PC-3 (cell line): Measurements from ENCODE around the gene HELQ. TPM values are rescaled to one million over a fixed set of nuclear protein-coding genes. Genes with fewer than 3 reads are reported as not detected.
"Not testable (repeated sequence)": the region's sequence is repeated elsewhere in the genome, so short reads cannot be mapped to it uniquely, and the experiment has no call there.

Experiments used
- ATAC-seq: fragments of 200-7000 bp; cut with Tn5 transposase; 2 replicates; pipeline ENCODE4 v1.9.1; 2020; ENCODE audit warnings: mild to moderate bottlenecking, moderate library complexity
- BruUV-seq: library from RNA; stranded (reverse); fragments of 400-500 nt; replicated peaks from 2 replicates; lab custom pipeline; 2021; lab: Mats Ljungman, UMichigan
- CTCF ChIA-PET: fragments of 300-600 bp; sonication (Branson Sonifier 250); formaldehyde crosslinking; loops from one replicate; lab custom pipeline; 2022; ENCODE audit warnings: antibody characterized with exemption; lab: Charles Lee
- POLR2A ChIA-PET: fragments of 300-600 bp; sonication (Branson Sonifier 250); formaldehyde crosslinking; loops from one replicate; lab custom pipeline; 2022; ENCODE audit warnings: antibody characterized with exemption; ENCODE audit not compliant: unreplicated experiment; lab: Charles Lee
- DNase-seq: peaks from one replicate; pipeline ENCODE4 v3.0.0-alpha.2; 2015
- H2AFZ ChIP-seq: fragments of 300-600 bp; sonication (generic); 2 replicates; pipeline ENCODE4 v1.6.0; 2016; ENCODE audit warnings: antibody characterized with exemption, low read length
- H3F3A ChIP-seq: fragments of 300-600 bp; sonication (generic); one replicate; pipeline ENCODE4 v1.6.0; 2017; ENCODE audit warnings: antibody characterized with exemption, low read length, control low read depth, mild to moderate bottlenecking; ENCODE audit not compliant: unreplicated experiment
- H3K27ac ChIP-seq: fragments of 300-600 bp; sonication (generic); 2 replicates; pipeline ENCODE4 v1.5.1; 2016; ENCODE audit warnings: mild to moderate bottlenecking, low read length
- H3K27me3 ChIP-seq: fragments of 300-600 bp; sonication (generic); 2 replicates; pipeline ENCODE4 v1.6.1; 2016; ENCODE audit warnings: low read length, mixed read lengths
- H3K36me3 ChIP-seq: fragments of 300-600 bp; sonication (generic); 2 replicates; pipeline ENCODE4 v1.6.1; 2016; ENCODE audit warnings: low read depth, mixed run types, low read length, mixed read lengths
- H3K4me1 ChIP-seq: fragments of 300-600 bp; sonication (generic); 2 replicates; pipeline ENCODE4 v1.5.1; 2016; ENCODE audit warnings: low read length; ENCODE audit not compliant: insufficient read depth
- H3K4me2 ChIP-seq: fragments of 300-600 bp; sonication (generic); 2 replicates; pipeline ENCODE4 v1.6.0; 2016; ENCODE audit warnings: low read length
- H3K4me3 ChIP-seq: fragments of 300-600 bp; sonication (generic); 2 replicates; pipeline ENCODE4 v1.5.1; 2016; ENCODE audit warnings: mild to moderate bottlenecking, low read length, mixed read lengths
- H3K79me2 ChIP-seq: fragments of 300-600 bp; sonication (generic); 2 replicates; pipeline ENCODE4 v1.6.1; 2017; ENCODE audit warnings: low read length, mixed read lengths
- H3K9ac ChIP-seq: fragments of 300-600 bp; sonication (generic); 2 replicates; pipeline ENCODE4 v1.6.0; 2016; ENCODE audit warnings: mild to moderate bottlenecking, low read length
- H3K9me2 ChIP-seq: fragments of 300-600 bp; sonication (generic); replicated peaks from 2 replicates; pipeline ENCODE4 v1.6.1; 2016; ENCODE audit warnings: mixed run types, low read length, mixed read lengths
- H3K9me3 ChIP-seq: fragments of 300-600 bp; sonication (generic); 2 replicates; pipeline ENCODE4 v1.6.1; 2016; ENCODE audit warnings: low read length, mixed read lengths
- H4K20me1 ChIP-seq: fragments of 300-600 bp; sonication (generic); 2 replicates; pipeline ENCODE4 v1.6.1; 2016; ENCODE audit warnings: low read length, mixed read lengths
- EZH2 ChIP-seq: fragments of 300-600 bp; sonication (generic); IDR thresholded peaks from one replicate; pipeline ENCODE4 v1.6.1; 2017; ENCODE audit warnings: antibody characterized with exemption, mild to moderate bottlenecking, low read length; ENCODE audit not compliant: unreplicated experiment
- EZH2phosphoT487 ChIP-seq: fragments of 300-600 bp; sonication (generic); IDR thresholded peaks from 2 replicates; pipeline ENCODE4 v1.6.1; 2018; ENCODE audit warnings: mild to moderate bottlenecking, antibody characterized with exemption, low read length, borderline replicate concordance
- intact Hi-C: fragments of 100-400 bp; cut with micrococcal nuclease; formaldehyde crosslinking; loops from 2 replicates; pipeline ENCODE4 v1.9.0; 2023
- total RNA-seq: library from RNA; depleted of rRNA; stranded (reverse); fragments of >200 nt; gene quantifications from 2 replicates; pipeline ENCODE4 v1.2.3, GENCODE V29; 2014
- TF ChIP-seq, protein P1 (sequence below): fragments of 300-600 bp; sonication (generic); conservative IDR thresholded peaks from 2 replicates; pipeline ENCODE4 v1.5.1; 2017; ENCODE audit warnings: antibody characterized with exemption, low read depth, mild to moderate bottlenecking, low read length

Gene HELQ
- total RNA-seq, 1 experiment from 2014 or later: 7.3 TPM

DNA sequence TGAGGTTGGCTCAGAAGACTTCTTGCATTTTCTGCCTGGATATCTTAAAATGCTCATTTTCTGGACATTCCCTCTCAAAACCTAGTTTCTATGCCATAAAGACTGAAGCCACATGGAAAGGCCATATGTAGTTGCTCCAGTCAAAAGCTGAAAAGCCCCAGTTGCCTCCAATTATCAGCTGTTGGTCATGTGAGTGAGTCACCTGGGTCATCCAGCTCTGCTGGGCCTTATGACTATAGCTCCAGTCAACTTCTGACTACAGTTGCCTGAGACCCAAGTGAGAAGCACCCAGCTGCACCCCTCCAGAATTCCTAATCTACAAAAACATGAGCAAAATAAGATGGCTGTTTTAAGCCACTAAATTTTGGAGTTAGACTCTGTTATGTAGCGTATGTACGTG, 41.9 kb downstream of the HELQ start:
- H4K20me1 ChIP-seq: no peaks in the 10 kb centered on the region
- no peak overlapping the region for H3K4me3 ChIP-seq
- intact Hi-C loops: no loop called here
- H3K27me3 ChIP-seq: no peaks in the 10 kb centered on the region
- no peak overlapping the region for H3K9ac ChIP-seq
- H3K4me2 ChIP-seq: no peak overlapping the region
- CTCF ChIA-PET: no interaction called here
- no peaks in the 10 kb centered on the region for H3K9me3 ChIP-seq
- ATAC-seq: no peak
- no peaks in the 10 kb centered on the region for H3K9me2 ChIP-seq
- POLR2A ChIA-PET: no interaction called here
- no peaks in the 10 kb centered on the region for H3K4me1 ChIP-seq
- H3F3A ChIP-seq: no peaks in the 10 kb centered on the region
- H2AFZ ChIP-seq: no peak overlapping the region
- BruUV-seq: no TSS peak
- no peak for TF ChIP-seq EZH2phosphoT487
- TF ChIP-seq, protein P1, sequence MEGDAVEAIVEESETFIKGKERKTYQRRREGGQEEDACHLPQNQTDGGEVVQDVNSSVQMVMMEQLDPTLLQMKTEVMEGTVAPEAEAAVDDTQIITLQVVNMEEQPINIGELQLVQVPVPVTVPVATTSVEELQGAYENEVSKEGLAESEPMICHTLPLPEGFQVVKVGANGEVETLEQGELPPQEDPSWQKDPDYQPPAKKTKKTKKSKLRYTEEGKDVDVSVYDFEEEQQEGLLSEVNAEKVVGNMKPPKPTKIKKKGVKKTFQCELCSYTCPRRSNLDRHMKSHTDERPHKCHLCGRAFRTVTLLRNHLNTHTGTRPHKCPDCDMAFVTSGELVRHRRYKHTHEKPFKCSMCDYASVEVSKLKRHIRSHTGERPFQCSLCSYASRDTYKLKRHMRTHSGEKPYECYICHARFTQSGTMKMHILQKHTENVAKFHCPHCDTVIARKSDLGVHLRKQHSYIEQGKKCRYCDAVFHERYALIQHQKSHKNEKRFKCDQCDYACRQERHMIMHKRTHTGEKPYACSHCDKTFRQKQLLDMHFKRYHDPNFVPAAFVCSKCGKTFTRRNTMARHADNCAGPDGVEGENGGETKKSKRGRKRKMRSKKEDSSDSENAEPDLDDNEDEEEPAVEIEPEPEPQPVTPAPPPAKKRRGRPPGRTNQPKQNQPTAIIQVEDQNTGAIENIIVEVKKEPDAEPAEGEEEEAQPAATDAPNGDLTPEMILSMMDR: no peak
- TF ChIP-seq EZH2: no peak
- no peak overlapping the region for H3K27ac ChIP-seq
- DNase-seq: no peak
- H3K79me2 ChIP-seq: no peaks in the 10 kb centered on the region
- no peaks in the 10 kb centered on the region for H3K36me3 ChIP-seq

DNA sequence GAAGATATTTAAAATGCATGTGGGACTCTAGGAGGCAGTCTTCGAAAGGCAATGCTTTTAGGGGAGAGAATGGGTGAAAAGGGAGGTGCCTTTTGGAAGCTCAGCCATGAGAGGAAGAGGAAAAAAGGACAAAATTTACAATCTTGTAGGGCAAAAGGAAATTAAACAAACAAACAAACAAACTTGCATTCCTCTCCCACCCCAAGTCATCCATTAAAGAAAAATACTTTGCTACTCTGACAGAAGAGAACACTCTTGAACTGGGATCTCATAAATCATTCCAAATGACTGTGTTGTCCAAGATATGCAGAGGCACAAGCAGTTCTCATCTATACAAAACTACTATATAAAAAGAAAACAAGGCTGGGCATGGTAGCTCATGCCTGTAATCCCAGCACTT, 46.7 kb downstream of the HELQ start:
- Histone ChIP-seq H3K9me2 (no peaks in the 10 kb centered on the region), H3K4me3 (no peak overlapping the region), H3K36me3 (no peaks in the 10 kb centered on the region), H3K4me2 (no peak overlapping the region), H3K27me3 (no peaks in the 10 kb centered on the region), H3K9me3 (no peaks in the 10 kb centered on the region), H3K4me1 (no peaks in the 10 kb centered on the region), H3K27ac (no peak overlapping the region), H3F3A (no peaks in the 10 kb centered on the region), H3K79me2 (no peaks in the 10 kb centered on the region), H2AFZ (no peak overlapping the region), H4K20me1 (no peaks in the 10 kb centered on the region), H3K9ac (no peak overlapping the region)
- no TSS peak for BruUV-seq
- TF ChIP-seq EZH2phosphoT487 (no peak), EZH2 (no peak)
- TF ChIP-seq, protein P1: no peak
- DNase-seq (no peak), ATAC-seq (no peak)
- ChIA-PET POLR2A (interaction anchor here (0.6 kb wide), 1 partner anchor 125 kb away, joined by 3 read pairs; the partner anchor contains the start of gene COQ2), CTCF (no interaction called here)
- intact Hi-C loops: no loop called here

DNA sequence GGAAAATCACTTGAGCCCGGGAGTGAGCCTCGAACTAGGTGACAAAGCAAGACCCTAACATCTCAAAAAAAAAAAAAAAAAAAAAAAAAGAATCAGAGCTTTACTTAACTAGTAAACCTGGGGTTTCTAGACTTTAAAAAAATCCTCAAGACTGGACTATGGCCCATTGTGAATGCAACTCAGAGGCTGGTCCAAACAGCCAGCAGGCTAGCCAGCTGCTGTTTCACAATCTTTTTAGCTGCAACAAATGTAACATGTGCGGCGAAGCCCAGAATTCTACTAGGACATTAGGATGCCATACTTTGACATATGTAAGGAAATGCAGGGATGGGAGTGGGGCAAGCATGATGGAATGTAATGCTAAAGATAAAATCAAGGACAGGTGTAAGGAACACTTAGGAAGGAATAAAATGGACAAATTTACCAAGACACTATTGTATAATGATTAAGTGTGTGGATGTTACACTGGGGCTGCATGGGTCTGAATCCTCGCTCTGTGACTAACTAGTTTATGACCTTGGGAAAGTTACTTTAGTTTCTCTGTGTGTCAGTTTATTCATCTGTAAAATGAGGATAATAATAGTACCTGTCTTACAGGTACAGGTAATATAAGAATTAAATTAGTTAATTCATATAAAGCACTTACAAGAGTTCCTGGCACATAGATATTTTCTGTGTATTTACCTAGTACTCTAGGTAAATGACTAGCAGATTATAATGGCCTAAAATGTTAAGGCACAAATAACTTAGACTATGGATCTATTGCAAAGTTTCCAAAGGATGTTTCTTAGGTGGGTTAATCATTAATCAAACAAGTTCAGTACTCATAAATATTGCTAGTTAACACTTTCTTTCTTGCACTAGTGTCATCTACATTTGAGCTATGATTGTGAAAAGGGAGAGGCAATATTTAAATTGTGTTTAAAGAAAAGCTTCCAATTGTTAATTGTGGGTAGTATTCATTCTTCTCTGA, 49.5 kb downstream of the HELQ start:
- Histone ChIP-seq H4K20me1 (no peaks in the 10 kb centered on the region), H3K4me3 (no peak overlapping the region), H3K9ac (no peak overlapping the region), H2AFZ (no peak overlapping the region), H3K79me2 (no peaks in the 10 kb centered on the region), H3K9me3 (no peaks in the 10 kb centered on the region), H3K27me3 (no peaks in the 10 kb centered on the region), H3K9me2 (no peaks in the 10 kb centered on the region), H3K36me3 (no peaks in the 10 kb centered on the region), H3F3A (no peaks in the 10 kb centered on the region), H3K27ac (no peak overlapping the region), H3K4me1 (no peaks in the 10 kb centered on the region), H3K4me2 (no peak overlapping the region)
- TF ChIP-seq, protein P1: no peak
- TF ChIP-seq EZH2phosphoT487: no peak
- no peak for TF ChIP-seq EZH2
- no peak for ATAC-seq
- ChIA-PET CTCF (no interaction called here), POLR2A (no interaction called here)
- no peak for DNase-seq
- BruUV-seq: no TSS peak
- intact Hi-C loops: no loop called here

DNA sequence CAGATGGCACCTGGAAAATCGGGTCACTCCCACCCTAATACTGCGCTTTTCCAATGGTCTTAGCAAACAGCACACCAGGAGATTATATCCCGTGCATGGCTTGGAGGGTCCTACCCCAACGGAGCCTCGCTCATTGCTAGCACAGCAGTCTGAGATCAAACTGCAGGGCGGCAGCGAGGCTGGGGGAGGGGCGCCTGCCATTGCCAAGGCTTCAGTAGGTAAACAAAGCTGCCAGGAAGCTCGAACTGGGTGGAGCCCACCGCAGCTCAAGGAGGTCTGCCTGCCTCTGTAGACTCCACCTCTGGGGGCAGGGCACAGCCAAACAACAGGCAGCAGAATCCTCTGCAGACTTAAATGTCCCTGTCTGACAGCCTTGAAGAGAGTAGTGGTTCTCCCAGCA, 57.5 kb downstream of the HELQ start:
- BruUV-seq, H3K9me2 ChIP-seq, H3K9me3 ChIP-seq, H4K20me1 ChIP-seq, H3K27ac ChIP-seq, H3K9ac ChIP-seq, H3K36me3 ChIP-seq, intact Hi-C loops, DNase-seq, POLR2A ChIA-PET, CTCF ChIA-PET, H3F3A ChIP-seq, H3K4me2 ChIP-seq, H3K4me3 ChIP-seq, ATAC-seq, H3K4me1 ChIP-seq, H2AFZ ChIP-seq, H3K27me3 ChIP-seq, H3K79me2 ChIP-seq: not testable (repeated sequence)
